ENCODE data around the gene WSCD2. TPM values are rescaled to one million over a fixed set of nuclear protein-coding genes. Genes with fewer than 3 reads are reported as not detected.
A peak's percentile ranks its signal among the peaks of the same experiment; 100 is the strongest.

Gene WSCD2
- total RNA-seq, 1 donor from 2014 or later = not detected

GRCh38 chr12:108109504-108109903 lies 19.6 kb upstream of the WSCD2 start:
- no peaks in the 10 kb centered on the region for H3K36me3 ChIP-seq (ENCODE audit: control insufficient read depth, insufficient read depth, low read length)
- TF ChIP-seq CTCF (IDR thresholded peaks at IDR 0.05; ENCODE audit: insufficient read depth, low read length, severe bottlenecking) = no peak
- H3K4me3 ChIP-seq (ENCODE audit: low read depth, low read length) = no peak overlapping the region
- DNase-seq (ENCODE audit: low read depth) = no peak
- no peaks in the 10 kb centered on the region for H3K27me3 ChIP-seq (ENCODE audit: control insufficient read depth, insufficient read depth, low read length)
- FAIRE-seq = no peak

- H3K27me3 ChIP-seq (ENCODE audit: control insufficient read depth, insufficient read depth, low read length) = no peaks in the 10 kb centered on the region
- no peak overlapping the region for H3K4me3 ChIP-seq (ENCODE audit: low read depth, low read length)
- TF ChIP-seq CTCF (IDR thresholded peaks at IDR 0.05; ENCODE audit: insufficient read depth, low read length, severe bottlenecking) = no peak
- DNase-seq (ENCODE audit: low read depth) = no peak
- peak; percentile 52 for FAIRE-seq
- H3K36me3 ChIP-seq (ENCODE audit: control insufficient read depth, insufficient read depth, low read length) = no peaks in the 10 kb centered on the region
These were observed 19.1 kb upstream of the WSCD2 start for GRCh38 chr12:108109954-108110353.

GRCh38 chr12:108110844-108111243 lies 18.2 kb upstream of the WSCD2 start:
- no peak for TF ChIP-seq CTCF (IDR thresholded peaks at IDR 0.05; ENCODE audit: insufficient read depth, low read length, severe bottlenecking)
- FAIRE-seq (no peak), DNase-seq (ENCODE audit: low read depth) (no peak)
- no peaks in the 10 kb centered on the region for H3K27me3 ChIP-seq (ENCODE audit: control insufficient read depth, insufficient read depth, low read length)
- no peaks in the 10 kb centered on the region for H3K36me3 ChIP-seq (ENCODE audit: control insufficient read depth, insufficient read depth, low read length)
- no peak overlapping the region for H3K4me3 ChIP-seq (ENCODE audit: low read depth, low read length)

- FAIRE-seq (no peak), DNase-seq (ENCODE audit: low read depth) (no peak)
- no peak for TF ChIP-seq CTCF (IDR thresholded peaks at IDR 0.05; ENCODE audit: insufficient read depth, low read length, severe bottlenecking)
- Histone ChIP-seq H3K36me3 (ENCODE audit: control insufficient read depth, insufficient read depth, low read length) (no peaks in the 10 kb centered on the region), H3K27me3 (ENCODE audit: control insufficient read depth, insufficient read depth, low read length) (no peaks in the 10 kb centered on the region), H3K4me3 (ENCODE audit: low read depth, low read length) (no peak overlapping the region)
These were observed 16.1 kb upstream of the WSCD2 start for GRCh38 chr12:108112832-108113556.

GRCh38 chr12:108115123-108116121 lies 13.7 kb upstream of the WSCD2 start:
- no peak for TF ChIP-seq CTCF (IDR thresholded peaks at IDR 0.05; ENCODE audit: insufficient read depth, low read length, severe bottlenecking)
- no peak overlapping the region for H3K4me3 ChIP-seq (ENCODE audit: low read depth, low read length)
- no peaks in the 10 kb centered on the region for H3K27me3 ChIP-seq (ENCODE audit: control insufficient read depth, insufficient read depth, low read length)
- FAIRE-seq = no peak
- DNase-seq (ENCODE audit: low read depth) = no peak
- H3K36me3 ChIP-seq (ENCODE audit: control insufficient read depth, insufficient read depth, low read length) = no peaks in the 10 kb centered on the region

All from bronchial epithelial cell (primary cell).